Mammary epithelial cell (primary cell): ENCODE results near the gene ERBB4.
"Not testable (repeated sequence)": the region's sequence is repeated elsewhere in the genome, so short reads cannot be mapped to it uniquely, and the experiment has no call there.

ENCODE experiments used
- CTCF ChIP-seq, 2 donors: IDR thresholded peaks in 1 of 2; conservative IDR thresholded peaks in 1 of 2; 2 replicates each; pipeline ENCODE4 v1.5.1; 2011 to 2012; ENCODE audit warnings: inconsistent platforms in 2 of 2, low read length in 2 of 2, mild to moderate bottlenecking in 2 of 2, control low read depth in 1 of 2, low read depth in 1 of 2; ENCODE audit not compliant: insufficient read depth in 1 of 2; ENCODE audit errors: extremely low read depth in 1 of 2
- EZH2 ChIP-seq: IDR thresholded peaks from 2 replicates; pipeline ENCODE4 v1.6.1; 2012; ENCODE audit warnings: low read length, inconsistent platforms, borderline replicate concordance

GRCh38 chr2:212010305-212010704 lies 528.3 kb downstream of the ERBB4 start:
- TF ChIP-seq EZH2; CTCF (conservative IDR thresholded peaks at IDR 0.05 in 1 of 2, IDR thresholded peaks at IDR 0.05 in 1 of 2; ENCODE audit: extremely low read depth in 1 of 2, insufficient read depth in 1 of 2, low read depth in 1 of 2, low read length in 2 of 2): not testable (repeated sequence)
